ENCODE results near the gene CASP7. TPM values are rescaled to one million over a fixed set of nuclear protein-coding genes. Genes with fewer than 3 reads are reported as not detected.

Gene CASP7
- polyA plus RNA-seq, 1 donor from 2014 or later, result 0.77 TPM

DNA sequence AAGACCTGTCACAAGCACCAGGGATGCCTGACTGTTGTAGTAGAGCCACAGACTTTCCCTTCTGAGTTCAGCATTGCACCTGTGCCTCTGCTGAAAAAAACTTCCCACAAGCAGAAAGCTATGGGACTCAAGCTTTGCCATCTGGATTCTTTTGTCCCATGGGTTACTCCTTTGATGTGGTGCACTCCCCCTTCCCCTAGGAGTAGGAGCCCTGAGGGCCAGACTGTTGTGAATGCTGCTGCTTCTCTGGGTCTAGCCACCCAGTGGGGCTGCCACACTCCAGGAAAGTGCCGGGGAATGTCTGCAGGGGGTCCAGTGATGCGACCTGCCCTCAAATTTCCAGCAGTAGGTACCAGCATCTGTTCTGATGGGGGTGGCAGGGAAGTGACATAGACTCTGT is 11.7 kb downstream of the CASP7 start:
- H2AFZ ChIP-seq (ENCODE audit: low read depth, low read length), result no peak overlapping the region
- H3K27ac ChIP-seq (ENCODE audit: low read length), result no peak overlapping the region
- H3K9me2 ChIP-seq (ENCODE audit: insufficient read depth, low read length), result no peaks in the 10 kb centered on the region
- no peak overlapping the region for H3K9ac ChIP-seq (ENCODE audit: low read length)
- no peak overlapping the region for H3K4me3 ChIP-seq (ENCODE audit: low read length)
- no peak overlapping the region for H3K4me2 ChIP-seq (ENCODE audit: low read length)
- H3K27me3 ChIP-seq (ENCODE audit: insufficient read depth, low read depth, low read length), result no peaks in the 10 kb centered on the region
- no peaks in the 10 kb centered on the region for H3F3A ChIP-seq (ENCODE audit: insufficient read depth, low read length, poor library complexity, severe bottlenecking)
- no peak for TF ChIP-seq POLR2AphosphoS5 (IDR thresholded peaks at IDR 0.05)
- TF ChIP-seq RAD21 (conservative IDR thresholded peaks at IDR 0.05), result no peak
- no peak for TF ChIP-seq MXI1 (conservative IDR thresholded peaks at IDR 0.05; ENCODE audit: poor library complexity, severe bottlenecking)
- TF ChIP-seq, protein P1, sequence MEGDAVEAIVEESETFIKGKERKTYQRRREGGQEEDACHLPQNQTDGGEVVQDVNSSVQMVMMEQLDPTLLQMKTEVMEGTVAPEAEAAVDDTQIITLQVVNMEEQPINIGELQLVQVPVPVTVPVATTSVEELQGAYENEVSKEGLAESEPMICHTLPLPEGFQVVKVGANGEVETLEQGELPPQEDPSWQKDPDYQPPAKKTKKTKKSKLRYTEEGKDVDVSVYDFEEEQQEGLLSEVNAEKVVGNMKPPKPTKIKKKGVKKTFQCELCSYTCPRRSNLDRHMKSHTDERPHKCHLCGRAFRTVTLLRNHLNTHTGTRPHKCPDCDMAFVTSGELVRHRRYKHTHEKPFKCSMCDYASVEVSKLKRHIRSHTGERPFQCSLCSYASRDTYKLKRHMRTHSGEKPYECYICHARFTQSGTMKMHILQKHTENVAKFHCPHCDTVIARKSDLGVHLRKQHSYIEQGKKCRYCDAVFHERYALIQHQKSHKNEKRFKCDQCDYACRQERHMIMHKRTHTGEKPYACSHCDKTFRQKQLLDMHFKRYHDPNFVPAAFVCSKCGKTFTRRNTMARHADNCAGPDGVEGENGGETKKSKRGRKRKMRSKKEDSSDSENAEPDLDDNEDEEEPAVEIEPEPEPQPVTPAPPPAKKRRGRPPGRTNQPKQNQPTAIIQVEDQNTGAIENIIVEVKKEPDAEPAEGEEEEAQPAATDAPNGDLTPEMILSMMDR (IDR thresholded peaks at IDR 0.05; ENCODE audit: poor library complexity, severe bottlenecking), result no peak
- TF ChIP-seq, protein P2, sequence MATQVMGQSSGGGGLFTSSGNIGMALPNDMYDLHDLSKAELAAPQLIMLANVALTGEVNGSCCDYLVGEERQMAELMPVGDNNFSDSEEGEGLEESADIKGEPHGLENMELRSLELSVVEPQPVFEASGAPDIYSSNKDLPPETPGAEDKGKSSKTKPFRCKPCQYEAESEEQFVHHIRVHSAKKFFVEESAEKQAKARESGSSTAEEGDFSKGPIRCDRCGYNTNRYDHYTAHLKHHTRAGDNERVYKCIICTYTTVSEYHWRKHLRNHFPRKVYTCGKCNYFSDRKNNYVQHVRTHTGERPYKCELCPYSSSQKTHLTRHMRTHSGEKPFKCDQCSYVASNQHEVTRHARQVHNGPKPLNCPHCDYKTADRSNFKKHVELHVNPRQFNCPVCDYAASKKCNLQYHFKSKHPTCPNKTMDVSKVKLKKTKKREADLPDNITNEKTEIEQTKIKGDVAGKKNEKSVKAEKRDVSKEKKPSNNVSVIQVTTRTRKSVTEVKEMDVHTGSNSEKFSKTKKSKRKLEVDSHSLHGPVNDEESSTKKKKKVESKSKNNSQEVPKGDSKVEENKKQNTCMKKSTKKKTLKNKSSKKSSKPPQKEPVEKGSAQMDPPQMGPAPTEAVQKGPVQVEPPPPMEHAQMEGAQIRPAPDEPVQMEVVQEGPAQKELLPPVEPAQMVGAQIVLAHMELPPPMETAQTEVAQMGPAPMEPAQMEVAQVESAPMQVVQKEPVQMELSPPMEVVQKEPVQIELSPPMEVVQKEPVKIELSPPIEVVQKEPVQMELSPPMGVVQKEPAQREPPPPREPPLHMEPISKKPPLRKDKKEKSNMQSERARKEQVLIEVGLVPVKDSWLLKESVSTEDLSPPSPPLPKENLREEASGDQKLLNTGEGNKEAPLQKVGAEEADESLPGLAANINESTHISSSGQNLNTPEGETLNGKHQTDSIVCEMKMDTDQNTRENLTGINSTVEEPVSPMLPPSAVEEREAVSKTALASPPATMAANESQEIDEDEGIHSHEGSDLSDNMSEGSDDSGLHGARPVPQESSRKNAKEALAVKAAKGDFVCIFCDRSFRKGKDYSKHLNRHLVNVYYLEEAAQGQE (IDR thresholded peaks at IDR 0.05; ENCODE audit: borderline replicate concordance), result no peak
- TF ChIP-seq EZH2 (IDR thresholded peaks at IDR 0.05; ENCODE audit: borderline replicate concordance, insufficient read depth, low read length, poor library complexity, severe bottlenecking), result no peak
- TF ChIP-seq EP300 (conservative IDR thresholded peaks at IDR 0.05; ENCODE audit: poor library complexity, severe bottlenecking), result no peak
- no peak for TF ChIP-seq TAF1 (IDR thresholded peaks at IDR 0.05; ENCODE audit: low read depth)
- TF ChIP-seq SMC3 (conservative IDR thresholded peaks at IDR 0.05; ENCODE audit: poor library complexity), result no peak
- no peaks in the 10 kb centered on the region for H4K20me1 ChIP-seq (ENCODE audit: insufficient read depth)
- H3K36me3 ChIP-seq (ENCODE audit: insufficient read depth, low read length), result no peaks in the 10 kb centered on the region
- H3K79me2 ChIP-seq (replicated peaks; ENCODE audit: insufficient read depth, low read length), result no peaks in the 10 kb centered on the region
- peaks cover 6% of the 10 kb centered on the region for H3K9me3 ChIP-seq (ENCODE audit: low read length)

- no peak for TF ChIP-seq MXI1 (conservative IDR thresholded peaks at IDR 0.05; ENCODE audit: poor library complexity, severe bottlenecking)
- H3K9me2 ChIP-seq (ENCODE audit: insufficient read depth, low read length), result no peaks in the 10 kb centered on the region
- no peak overlapping the region for H3K4me2 ChIP-seq (ENCODE audit: low read length)
- no peaks in the 10 kb centered on the region for H3K36me3 ChIP-seq (ENCODE audit: insufficient read depth, low read length)
- H3K9me3 ChIP-seq (ENCODE audit: low read length), result peaks cover 6% of the 10 kb centered on the region
- H3K79me2 ChIP-seq (replicated peaks; ENCODE audit: insufficient read depth, low read length), result no peaks in the 10 kb centered on the region
- H2AFZ ChIP-seq (ENCODE audit: low read depth, low read length), result no peak overlapping the region
- H4K20me1 ChIP-seq (ENCODE audit: insufficient read depth), result no peaks in the 10 kb centered on the region
- H3K27me3 ChIP-seq (ENCODE audit: insufficient read depth, low read depth, low read length), result no peaks in the 10 kb centered on the region
- no peaks in the 10 kb centered on the region for H3F3A ChIP-seq (ENCODE audit: insufficient read depth, low read length, poor library complexity, severe bottlenecking)
- no peak overlapping the region for H3K27ac ChIP-seq (ENCODE audit: low read length)
- no peak overlapping the region for H3K4me3 ChIP-seq (ENCODE audit: low read length)
- H3K9ac ChIP-seq (ENCODE audit: low read length), result no peak overlapping the region
Observed at GRCh38 chr10:113692271-113692670, 12.6 kb downstream of the CASP7 start.

- TF ChIP-seq MXI1 (conservative IDR thresholded peaks at IDR 0.05; ENCODE audit: poor library complexity, severe bottlenecking) (no peak), RAD21 (conservative IDR thresholded peaks at IDR 0.05) (no peak), EP300 (conservative IDR thresholded peaks at IDR 0.05; ENCODE audit: poor library complexity, severe bottlenecking) (no peak), POLR2AphosphoS5 (IDR thresholded peaks at IDR 0.05) (no peak), EZH2 (IDR thresholded peaks at IDR 0.05; ENCODE audit: borderline replicate concordance, insufficient read depth, low read length, poor library complexity, severe bottlenecking) (no peak), SMC3 (conservative IDR thresholded peaks at IDR 0.05; ENCODE audit: poor library complexity) (no peak)
- TF ChIP-seq, protein P2 (IDR thresholded peaks at IDR 0.05; ENCODE audit: borderline replicate concordance), result no peak
- Histone ChIP-seq H3K27ac (ENCODE audit: low read length) (no peak overlapping the region), H3K9ac (ENCODE audit: low read length) (no peak overlapping the region), H3K9me2 (ENCODE audit: insufficient read depth, low read length) (no peaks in the 10 kb centered on the region), H4K20me1 (ENCODE audit: insufficient read depth) (no peaks in the 10 kb centered on the region), H3K4me3 (ENCODE audit: low read length) (no peak overlapping the region), H3K27me3 (ENCODE audit: insufficient read depth, low read depth, low read length) (no peaks in the 10 kb centered on the region), H3F3A (ENCODE audit: insufficient read depth, low read length, poor library complexity, severe bottlenecking) (no peaks in the 10 kb centered on the region), H2AFZ (ENCODE audit: low read depth, low read length) (no peak overlapping the region), H3K79me2 (replicated peaks; ENCODE audit: insufficient read depth, low read length) (no peaks in the 10 kb centered on the region), H3K9me3 (ENCODE audit: low read length) (peaks cover 6% of the 10 kb centered on the region), H3K36me3 (ENCODE audit: insufficient read depth, low read length) (no peaks in the 10 kb centered on the region), H3K4me2 (ENCODE audit: low read length) (no peak overlapping the region)
Observed at GRCh38 chr10:113693348-113693747, 13.6 kb downstream of the CASP7 start.
